Measurements from ENCODE around the gene SLC39A11.

DNA sequence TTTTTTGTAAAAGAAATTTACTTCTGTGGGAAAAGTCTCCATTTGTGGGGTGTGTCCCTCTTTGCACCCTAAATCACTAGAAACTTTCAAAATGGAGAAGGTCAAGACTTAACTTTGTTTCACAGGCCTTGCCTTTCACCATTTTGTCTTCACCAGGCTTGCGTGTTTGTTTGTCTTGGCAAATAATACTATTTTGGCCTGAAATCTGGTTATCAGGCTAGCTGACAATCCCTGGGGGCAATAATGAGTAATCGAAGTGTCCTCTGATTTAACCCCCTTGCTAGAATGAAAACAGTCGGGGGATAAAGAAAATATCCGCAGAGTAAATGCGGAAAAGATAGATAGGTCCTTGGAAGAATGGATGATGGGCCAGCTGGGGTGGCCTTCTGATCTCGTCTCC lies 34.5 kb downstream of the SLC39A11 start:
- TF ChIP-seq, protein P1, sequence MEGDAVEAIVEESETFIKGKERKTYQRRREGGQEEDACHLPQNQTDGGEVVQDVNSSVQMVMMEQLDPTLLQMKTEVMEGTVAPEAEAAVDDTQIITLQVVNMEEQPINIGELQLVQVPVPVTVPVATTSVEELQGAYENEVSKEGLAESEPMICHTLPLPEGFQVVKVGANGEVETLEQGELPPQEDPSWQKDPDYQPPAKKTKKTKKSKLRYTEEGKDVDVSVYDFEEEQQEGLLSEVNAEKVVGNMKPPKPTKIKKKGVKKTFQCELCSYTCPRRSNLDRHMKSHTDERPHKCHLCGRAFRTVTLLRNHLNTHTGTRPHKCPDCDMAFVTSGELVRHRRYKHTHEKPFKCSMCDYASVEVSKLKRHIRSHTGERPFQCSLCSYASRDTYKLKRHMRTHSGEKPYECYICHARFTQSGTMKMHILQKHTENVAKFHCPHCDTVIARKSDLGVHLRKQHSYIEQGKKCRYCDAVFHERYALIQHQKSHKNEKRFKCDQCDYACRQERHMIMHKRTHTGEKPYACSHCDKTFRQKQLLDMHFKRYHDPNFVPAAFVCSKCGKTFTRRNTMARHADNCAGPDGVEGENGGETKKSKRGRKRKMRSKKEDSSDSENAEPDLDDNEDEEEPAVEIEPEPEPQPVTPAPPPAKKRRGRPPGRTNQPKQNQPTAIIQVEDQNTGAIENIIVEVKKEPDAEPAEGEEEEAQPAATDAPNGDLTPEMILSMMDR (IDR thresholded peaks at IDR 0.05; ENCODE audit: insufficient read depth, low read length): no peak
- no peak for TF ChIP-seq POLR2AphosphoS5 (IDR thresholded peaks at IDR 0.05; ENCODE audit: low read depth)
- TF ChIP-seq GABPA (IDR thresholded peaks at IDR 0.05; ENCODE audit: low read depth): no peak

Measured in HL-60 (cell line).